A549 (cell line): ENCODE data around the gene IGF1.

Experiments
- EP300 ChIP-seq, 2 experiments: fragments of >200 bp; sonication (Bioruptor Twin); formaldehyde crosslinking; IDR thresholded peaks; 2 replicates in 1 of 2; 3 replicates in 1 of 2; pipeline ENCODE4 v1.6.1; 2016 to 2017
- FOSB ChIP-seq: fragments of 250-450 bp; sonication (Bioruptor Pico); IDR thresholded peaks from 2 replicates; pipeline ENCODE4 v1.5.0; 2020; ENCODE audit warnings: mild to moderate bottlenecking, moderate library complexity
- HDAC2 ChIP-seq: fragments of 200-600 bp; sonication (generic); IDR thresholded peaks from 2 replicates; pipeline ENCODE4 v1.6.1; 2016
- HOXA7 ChIP-seq: fragments of 250-450 bp; sonication (Bioruptor Pico); IDR thresholded peaks from 2 replicates; pipeline ENCODE4 v1.5.0; 2020; ENCODE audit warnings: mild to moderate bottlenecking, moderate library complexity
- JUN ChIP-seq, 2 experiments: fragments of >200 bp; sonication (Bioruptor Twin); formaldehyde crosslinking; IDR thresholded peaks; 2 replicates in 1 of 2; 3 replicates in 1 of 2; pipeline ENCODE4 v1.6.1; 2016 to 2017
- ZFP36 ChIP-seq: fragments of 450-650 bp; IDR thresholded peaks from 2 replicates; pipeline ENCODE4 v1.6.1; 2014; ENCODE audit warnings: borderline replicate concordance; ENCODE audit not compliant: partially characterized antibody
- TF ChIP-seq, protein P1 (sequence below): fragments of >200 bp; sonication (Bioruptor Twin); formaldehyde crosslinking; IDR thresholded peaks from 3 replicates; pipeline ENCODE4 v1.5.1; 2016
- TF ChIP-seq, protein P2 (sequence below): IDR thresholded peaks from 2 replicates; pipeline ENCODE4 v1.6.1; 2012

DNA sequence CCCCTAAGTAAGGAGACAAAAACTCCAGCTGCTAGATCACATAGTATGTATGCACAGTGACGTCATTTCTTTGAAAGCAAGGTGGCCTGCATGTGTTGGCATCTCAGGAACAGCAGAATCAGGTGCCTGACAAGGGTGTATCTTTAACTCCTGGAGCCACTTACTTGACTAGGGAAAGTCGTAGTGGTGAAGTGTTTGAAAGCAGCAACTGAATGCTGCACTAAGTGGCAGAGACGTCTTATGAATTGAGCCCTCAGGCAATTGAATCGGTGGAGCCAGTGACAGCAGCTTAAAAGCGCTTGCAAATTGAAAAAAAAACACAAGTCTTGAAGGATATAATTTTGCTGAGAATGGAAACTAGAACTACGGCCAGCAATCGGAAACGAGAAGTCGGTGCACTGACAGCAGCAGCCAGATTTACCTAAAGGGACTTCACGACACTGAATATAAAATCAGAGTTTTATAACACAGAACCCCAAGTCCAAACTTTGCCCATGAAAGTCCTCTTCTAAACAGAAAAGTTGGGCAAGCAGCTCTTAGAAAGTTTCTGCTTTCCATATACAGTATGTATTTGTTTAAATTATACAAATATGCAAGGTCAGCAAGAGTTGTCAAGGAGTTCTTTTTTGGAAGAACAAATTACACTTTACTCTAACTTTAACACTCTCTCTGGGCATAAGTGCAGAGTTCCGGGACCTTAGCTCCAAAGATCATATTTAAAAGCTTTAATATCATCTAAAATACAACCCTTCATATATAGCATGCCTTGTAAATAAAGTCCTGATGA, 1.1 kb downstream of the IGF1 start:
- TF ChIP-seq, protein P1, sequence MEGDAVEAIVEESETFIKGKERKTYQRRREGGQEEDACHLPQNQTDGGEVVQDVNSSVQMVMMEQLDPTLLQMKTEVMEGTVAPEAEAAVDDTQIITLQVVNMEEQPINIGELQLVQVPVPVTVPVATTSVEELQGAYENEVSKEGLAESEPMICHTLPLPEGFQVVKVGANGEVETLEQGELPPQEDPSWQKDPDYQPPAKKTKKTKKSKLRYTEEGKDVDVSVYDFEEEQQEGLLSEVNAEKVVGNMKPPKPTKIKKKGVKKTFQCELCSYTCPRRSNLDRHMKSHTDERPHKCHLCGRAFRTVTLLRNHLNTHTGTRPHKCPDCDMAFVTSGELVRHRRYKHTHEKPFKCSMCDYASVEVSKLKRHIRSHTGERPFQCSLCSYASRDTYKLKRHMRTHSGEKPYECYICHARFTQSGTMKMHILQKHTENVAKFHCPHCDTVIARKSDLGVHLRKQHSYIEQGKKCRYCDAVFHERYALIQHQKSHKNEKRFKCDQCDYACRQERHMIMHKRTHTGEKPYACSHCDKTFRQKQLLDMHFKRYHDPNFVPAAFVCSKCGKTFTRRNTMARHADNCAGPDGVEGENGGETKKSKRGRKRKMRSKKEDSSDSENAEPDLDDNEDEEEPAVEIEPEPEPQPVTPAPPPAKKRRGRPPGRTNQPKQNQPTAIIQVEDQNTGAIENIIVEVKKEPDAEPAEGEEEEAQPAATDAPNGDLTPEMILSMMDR, result no peak
- TF ChIP-seq HDAC2, result no peak
- TF ChIP-seq ZFP36, result no peak
- no peak for TF ChIP-seq JUN (IDR thresholded peaks at IDR 0.05)
- no peak for TF ChIP-seq EP300 (IDR thresholded peaks at IDR 0.05)
- TF ChIP-seq FOSB (CRISPR knock-in tag), result no peak
- TF ChIP-seq, protein P2, sequence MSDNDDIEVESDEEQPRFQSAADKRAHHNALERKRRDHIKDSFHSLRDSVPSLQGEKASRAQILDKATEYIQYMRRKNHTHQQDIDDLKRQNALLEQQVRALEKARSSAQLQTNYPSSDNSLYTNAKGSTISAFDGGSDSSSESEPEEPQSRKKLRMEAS, result no peak
- TF ChIP-seq HOXA7, result no peak
